Lower leg skin (tissue), 3 donors: ENCODE data around the gene MT1H.

ENCODE experiments used
- CTCF ChIP-seq, 3 donors: fragments of 450-650 bp; IDR thresholded peaks; one replicate each; pipeline ENCODE4 v1.5.1; 2016; ENCODE audit warnings: antibody characterized with exemption in 3 of 3, mild to moderate bottlenecking in 3 of 3, moderate library complexity in 2 of 3
- POLR2A ChIP-seq, 2 donors: fragments of 450-650 bp; IDR thresholded peaks; one replicate each; pipeline ENCODE4 v1.6.1; 2016 to 2017; ENCODE audit warnings: antibody characterized with exemption in 2 of 2, mild to moderate bottlenecking in 1 of 2, moderate library complexity in 1 of 2

GRCh38 chr16:56713794-56714193 lies 44.2 kb downstream of the MT1H start:
- no peak for TF ChIP-seq CTCF (IDR thresholded peaks at IDR 0.05)
- no peak for TF ChIP-seq POLR2A (IDR thresholded peaks at IDR 0.05)
